GM21723 (cell line): ENCODE data around the gene SRPRA.
"Not testable (repeated sequence)": the region's sequence is repeated elsewhere in the genome, so short reads cannot be mapped to it uniquely, and the experiment has no call there.

Experiments
- ATAC-seq: cut with Tn5 transposase; IDR thresholded peaks from one replicate; pipeline ENCODE4 v1.9.1; 2021; ENCODE audit warnings: mild to moderate bottlenecking, moderate library complexity; ENCODE audit not compliant: unreplicated experiment

SRPRA gene

GRCh38 chr11:126268708-126269579 lies at the start of gene SRPRA, which contains the start of gene FOXRED1:
SRPRA (minus strand) TSS chr11:126268895; CDS start chr11:126268804, 91 bp downstream.
FOXRED1 (plus strand) TSS chr11:126269154; CDS start chr11:126269207, 53 bp downstream.
- ATAC-seq = peak; percentile 99

GRCh38 chr11:126317756-126318573 lies 49.3 kb upstream of the SRPRA start:
- peak; percentile 41 for ATAC-seq

GRCh38 chr11:126317432-126317755 lies 48.7 kb upstream of the SRPRA start:
- no peak for ATAC-seq

GRCh38 chr11:126313826-126314225 lies 45.1 kb upstream of the SRPRA start:
- ATAC-seq = no peak

- no peak for ATAC-seq
Observed at GRCh38 chr11:126312961-126313360, 44.3 kb upstream of the SRPRA start.

GRCh38 chr11:126311401-126312291 lies 43.0 kb upstream of the SRPRA start:
- peak; percentile 76 for ATAC-seq

- ATAC-seq = no peak
Observed at GRCh38 chr11:126310992-126311310, 42.3 kb upstream of the SRPRA start.

- peak; percentile 50 for ATAC-seq
Observed at GRCh38 chr11:126310200-126310991, 41.7 kb upstream of the SRPRA start.

GRCh38 chr11:126308771-126309170 lies 40.1 kb upstream of the SRPRA start:
- ATAC-seq = not testable (repeated sequence)

GRCh38 chr11:126308271-126308671 lies 39.6 kb upstream of the SRPRA start:
- ATAC-seq = no peak

GRCh38 chr11:126307706-126308105 lies 39.0 kb upstream of the SRPRA start:
- no peak for ATAC-seq

- peak; percentile 49 for ATAC-seq
Observed at GRCh38 chr11:126305699-126306098, 37.0 kb upstream of the SRPRA start.

- peak; percentile 37 for ATAC-seq
Observed at GRCh38 chr11:126304457-126305075, 35.9 kb upstream of the SRPRA start.

GRCh38 chr11:126303623-126304456 lies 35.1 kb upstream of the SRPRA start, which contains the start of gene DCPS:
DCPS (plus strand) TSS chr11:126304060; CDS start chr11:126304081, 21 bp downstream.
- ATAC-seq = peak; percentile 86

GRCh38 chr11:126297004-126297403 lies 28.3 kb upstream of the SRPRA start:
- ATAC-seq = no peak

GRCh38 chr11:126293726-126294125 lies 25.0 kb upstream of the SRPRA start:
- ATAC-seq = no peak

- ATAC-seq = no peak
Observed at GRCh38 chr11:126290887-126291286, 22.2 kb upstream of the SRPRA start.

- ATAC-seq = no peak
Observed at GRCh38 chr11:126288237-126288636, 19.5 kb upstream of the SRPRA start.

- peak; percentile 52 for ATAC-seq
Observed at GRCh38 chr11:126284829-126285228, 16.1 kb upstream of the SRPRA start.
